ENCODE results near the gene CNOT8. TPM values are rescaled to one million over a fixed set of nuclear protein-coding genes. Genes with fewer than 3 reads are reported as not detected.
A peak's percentile ranks its signal among the peaks of the same experiment; 100 is the strongest.

Gene CNOT8
- total RNA-seq, 1 experiment from 2014 or later, result 45.0 TPM

- Histone ChIP-seq H3K9me3 (ENCODE audit: control insufficient read depth in 1 of 2, insufficient read depth in 1 of 2, low read depth in 1 of 2, low read length in 2 of 2) (no peaks in the 10 kb centered on the region), H3K4me1 (ENCODE audit: control insufficient read depth in 1 of 2, insufficient read depth in 2 of 2, low read length in 2 of 2) (no peaks in the 10 kb centered on the region), H3K27ac (ENCODE audit: low read depth, low read length) (no peak overlapping the region), H3K79me2 (ENCODE audit: insufficient read depth, low read length) (peaks cover 27% of the 10 kb centered on the region; the same call in 1 of the 2 replicates), H3K9me2 (ENCODE audit: insufficient read depth) (no peaks in the 10 kb centered on the region), H4K20me1 (ENCODE audit: insufficient read depth) (peaks cover 8% of the 10 kb centered on the region), H3K27me3 (ENCODE audit: insufficient read depth, low read length) (no peaks in the 10 kb centered on the region), H3K36me3 (ENCODE audit: control insufficient read depth in 1 of 2, insufficient read depth in 2 of 2, low read length in 2 of 2) (peaks cover 47 to 79% of the 10 kb centered on the region in 2 experiments), H3K4me3 (replicated peaks in 1 of 2; ENCODE audit: low read depth in 1 of 2, low read length in 2 of 2) (no peak overlapping the region), H2AFZ (ENCODE audit: low read depth, low read length, poor library complexity, severe bottlenecking) (no peak overlapping the region), H3K9ac (ENCODE audit: low read length) (no peak overlapping the region), H3K4me2 (ENCODE audit: low read length) (no peak overlapping the region)
- CTCF ChIA-PET, result no interaction called here
- TF ChIP-seq CTCF (IDR thresholded peaks at IDR 0.05 in 2 of 3, conservative IDR thresholded peaks at IDR 0.05 in 1 of 3; ENCODE audit: borderline replicate concordance in 1 of 3, insufficient read depth in 1 of 3, low read depth in 2 of 3, low read length in 2 of 3) (peak; percentile 72 to 95 (median 88); a peak in 5 of 6 replicates), RAD21 (IDR thresholded peaks at IDR 0.05; ENCODE audit: low read depth) (peak; percentile 83), ZFX (IDR thresholded peaks at IDR 0.05) (no peak)
- BruUV-seq (replicated peaks), result no TSS peak
- intact Hi-C loops (cut with micrococcal nuclease), result loop anchor here (1.0 kb wide), 1 partner anchor 162 kb away; no protein-coding TSS in a partner anchor
- DNase-seq (ENCODE audit: low read depth, low spot score), result peak; percentile 59
- RAD21 ChIA-PET (ENCODE audit: low non-redundant PET in 1 of 2, low total read pairs in 2 of 2, uncharacterized antibody in 2 of 2, unreplicated experiment in 2 of 2), result no interaction called here
- peak; percentile 90 for ATAC-seq
- POLR2A ChIA-PET, result no interaction called here
Measured at GRCh38 chr5:154811653-154812465, 46.6 kb upstream of the CNOT8 start.

GRCh38 chr5:154813158-154813557 is 45.3 kb upstream of the CNOT8 start:
- ChIA-PET RAD21 (ENCODE audit: low non-redundant PET in 1 of 2, low total read pairs in 2 of 2, uncharacterized antibody in 2 of 2, unreplicated experiment in 2 of 2) (no interaction called here), CTCF (no interaction called here), POLR2A (no interaction called here)
- no peak overlapping the region for H3K27ac ChIP-seq (ENCODE audit: low read depth, low read length)
- H2AFZ ChIP-seq (ENCODE audit: low read depth, low read length, poor library complexity, severe bottlenecking), result no peak overlapping the region
- no peaks in the 10 kb centered on the region for H3K9me2 ChIP-seq (ENCODE audit: insufficient read depth)
- peaks cover 23% of the 10 kb centered on the region; the same call in 1 of the 2 replicates for H3K79me2 ChIP-seq (ENCODE audit: insufficient read depth, low read length)
- H3K4me3 ChIP-seq (replicated peaks in 1 of 2; ENCODE audit: low read depth in 1 of 2, low read length in 2 of 2), result no peak overlapping the region
- H3K9ac ChIP-seq (ENCODE audit: low read length), result no peak overlapping the region
- DNase-seq (ENCODE audit: low read depth, low spot score), result no peak
- H3K36me3 ChIP-seq (ENCODE audit: control insufficient read depth in 1 of 2, insufficient read depth in 2 of 2, low read length in 2 of 2), result peaks cover 44 to 84% of the 10 kb centered on the region in 2 experiments
- peaks cover 3% of the 10 kb centered on the region; the same call in 1 of the 2 replicates for H4K20me1 ChIP-seq (ENCODE audit: insufficient read depth)
- no peak overlapping the region for H3K4me2 ChIP-seq (ENCODE audit: low read length)
- ATAC-seq, result no peak
- no peaks in the 10 kb centered on the region for H3K27me3 ChIP-seq (ENCODE audit: insufficient read depth, low read length)
- no TSS peak for BruUV-seq (replicated peaks)
- TF ChIP-seq EZH2phosphoT487 (IDR thresholded peaks at IDR 0.05; ENCODE audit: borderline replicate concordance), result no peak
- TF ChIP-seq POLR2A (IDR thresholded peaks at IDR 0.05; ENCODE audit: borderline replicate concordance, extremely low read depth, insufficient read depth, insufficient read length), result no peak
- TF ChIP-seq CEBPB (IDR thresholded peaks at IDR 0.05; ENCODE audit: low read depth), result no peak
- H3K9me3 ChIP-seq (ENCODE audit: control insufficient read depth in 1 of 2, insufficient read depth in 1 of 2, low read depth in 1 of 2, low read length in 2 of 2), result no peaks in the 10 kb centered on the region
- no peaks in the 10 kb centered on the region for H3K4me1 ChIP-seq (ENCODE audit: control insufficient read depth in 1 of 2, insufficient read depth in 2 of 2, low read length in 2 of 2)
- intact Hi-C loops (cut with micrococcal nuclease), result no loop called here
